GM21381 (cell line): ENCODE results near the gene PAH.

Experiments used
- ATAC-seq: cut with Tn5 transposase; IDR thresholded peaks from one replicate; pipeline ENCODE4 v1.9.1; 2021; ENCODE audit warnings: mild to moderate bottlenecking, moderate library complexity; ENCODE audit not compliant: unreplicated experiment

Gene PAH

GRCh38 chr12:102917026-102917787 lies at the start of gene PAH:
Gene PAH, minus strand, starts transcription at chr12:102917244. Its CDS starts 114 bp downstream, at chr12:102917130.
- ATAC-seq, result peak; percentile 56

DNA sequence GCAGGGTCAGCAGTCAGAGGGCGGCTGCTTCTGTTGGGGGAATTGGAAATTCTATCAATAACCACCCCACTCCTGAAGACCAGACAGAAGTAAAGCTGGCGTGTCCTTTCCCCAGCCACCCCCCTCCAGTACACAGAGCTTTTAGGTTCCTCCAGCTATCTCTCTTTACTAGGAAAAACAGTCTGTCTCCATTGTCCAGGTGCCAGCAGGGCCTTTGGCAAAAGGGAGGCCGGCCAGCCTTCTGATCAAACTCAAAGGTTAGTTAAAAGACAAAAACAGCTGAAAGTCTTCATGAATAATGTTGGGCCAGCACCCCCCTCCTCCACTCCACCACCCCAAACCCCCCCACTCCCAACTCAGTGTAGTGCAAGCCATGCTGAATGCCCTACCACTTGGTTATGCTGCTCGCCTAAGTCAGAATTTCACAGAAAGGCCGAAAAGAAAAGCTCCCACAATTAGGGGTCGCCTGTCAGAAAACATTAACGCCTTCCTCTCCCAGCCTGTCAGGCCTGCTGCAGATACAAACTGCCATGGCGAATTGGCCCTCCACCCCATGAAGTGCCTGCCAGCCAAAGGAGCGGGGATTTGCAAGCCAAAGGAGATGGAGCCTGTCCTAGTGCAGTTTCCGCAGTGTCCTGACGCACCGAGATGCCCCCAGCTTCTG lies 49.3 kb upstream of the PAH start:
- no peak for ATAC-seq

DNA sequence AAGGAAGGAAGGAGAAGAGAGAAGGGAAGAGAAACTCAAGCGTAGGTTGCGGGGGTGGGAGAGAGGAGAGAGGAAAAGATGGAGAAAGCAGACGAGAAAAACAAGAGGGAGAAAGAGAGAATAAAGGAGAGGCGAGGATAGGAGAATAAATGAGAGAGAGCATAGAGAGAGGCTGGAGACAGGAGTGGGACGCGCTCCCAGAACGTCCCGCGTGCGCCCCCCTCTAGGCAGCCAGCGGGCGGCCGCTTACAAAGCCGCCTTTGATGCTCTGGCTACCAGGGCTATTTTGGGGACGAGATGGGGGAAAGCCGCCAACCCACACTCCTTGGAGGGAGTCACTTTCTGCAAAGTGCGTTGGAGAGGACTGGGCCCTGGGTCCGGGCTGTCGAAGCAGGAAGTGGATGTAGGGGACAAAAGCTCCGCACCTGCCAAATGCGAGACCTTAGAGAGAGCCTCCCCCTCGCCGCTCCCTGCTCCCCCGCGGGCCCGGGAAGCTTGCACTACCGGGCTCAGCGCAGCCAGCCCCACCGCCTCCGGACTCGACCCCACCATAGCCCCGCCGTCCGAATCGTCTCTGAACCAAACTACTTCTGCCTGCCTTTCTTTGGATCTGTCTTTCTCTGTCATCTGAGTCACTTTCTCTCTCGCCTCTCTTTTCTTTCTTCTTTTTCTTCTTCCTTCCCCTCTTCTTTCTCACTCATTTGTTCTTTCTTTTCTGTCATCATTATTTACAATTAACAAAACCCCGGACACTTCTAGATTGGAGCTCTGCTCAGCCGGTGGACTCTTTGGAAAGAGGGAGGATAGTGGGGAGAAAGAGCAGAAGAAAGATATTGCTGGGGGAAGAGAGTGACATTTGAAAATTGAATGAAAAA lies 48.5 kb upstream of the PAH start:
- no peak for ATAC-seq

DNA sequence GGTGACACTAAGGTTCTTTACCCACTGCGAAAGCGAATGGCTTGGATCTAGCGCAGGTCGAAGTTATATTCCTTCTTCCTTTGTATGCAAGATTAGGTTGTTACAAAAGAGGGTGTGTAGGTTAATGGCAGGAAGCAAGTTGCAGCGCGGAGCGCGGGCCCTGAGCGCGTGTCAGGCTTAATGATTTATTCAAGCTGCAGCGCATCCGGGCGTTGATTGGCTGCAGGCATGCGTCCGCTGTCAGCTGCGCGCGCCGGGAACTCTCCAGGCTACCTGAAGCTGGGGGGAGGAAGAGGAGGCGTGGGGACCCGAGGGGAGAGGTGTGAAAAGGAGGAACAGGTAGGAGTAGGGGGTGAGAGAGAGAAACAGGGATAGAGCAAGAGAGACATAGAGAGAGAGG lies 47.8 kb upstream of the PAH start:
- ATAC-seq, result no peak

DNA sequence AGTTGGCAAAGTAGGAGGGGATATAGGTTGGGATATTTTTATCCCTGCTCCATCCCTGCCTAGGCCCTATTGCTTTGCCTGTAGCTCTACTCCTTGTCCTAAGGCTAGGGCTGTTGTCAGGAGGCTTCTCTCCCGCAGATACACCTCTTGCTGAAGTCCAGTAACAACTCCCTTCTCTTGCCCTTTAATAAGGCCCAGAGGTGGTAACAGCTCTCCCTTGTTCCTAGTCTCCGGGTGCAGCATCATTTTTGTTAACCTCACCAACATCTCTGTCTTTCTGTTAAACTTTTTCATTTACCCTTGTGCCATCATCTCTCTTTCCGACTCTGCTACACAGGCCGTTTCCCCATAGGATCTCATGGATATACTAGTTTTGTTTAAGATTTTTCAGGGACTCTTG lies 46.8 kb upstream of the PAH start:
- ATAC-seq, result no peak

GRCh38 chr12:102962986-102963385 lies 45.9 kb upstream of the PAH start:
- no peak for ATAC-seq

GRCh38 chr12:102962532-102962931 lies 45.5 kb upstream of the PAH start:
- ATAC-seq, result no peak

GRCh38 chr12:102961466-102961855 lies 44.4 kb upstream of the PAH start:
- no peak for ATAC-seq

DNA sequence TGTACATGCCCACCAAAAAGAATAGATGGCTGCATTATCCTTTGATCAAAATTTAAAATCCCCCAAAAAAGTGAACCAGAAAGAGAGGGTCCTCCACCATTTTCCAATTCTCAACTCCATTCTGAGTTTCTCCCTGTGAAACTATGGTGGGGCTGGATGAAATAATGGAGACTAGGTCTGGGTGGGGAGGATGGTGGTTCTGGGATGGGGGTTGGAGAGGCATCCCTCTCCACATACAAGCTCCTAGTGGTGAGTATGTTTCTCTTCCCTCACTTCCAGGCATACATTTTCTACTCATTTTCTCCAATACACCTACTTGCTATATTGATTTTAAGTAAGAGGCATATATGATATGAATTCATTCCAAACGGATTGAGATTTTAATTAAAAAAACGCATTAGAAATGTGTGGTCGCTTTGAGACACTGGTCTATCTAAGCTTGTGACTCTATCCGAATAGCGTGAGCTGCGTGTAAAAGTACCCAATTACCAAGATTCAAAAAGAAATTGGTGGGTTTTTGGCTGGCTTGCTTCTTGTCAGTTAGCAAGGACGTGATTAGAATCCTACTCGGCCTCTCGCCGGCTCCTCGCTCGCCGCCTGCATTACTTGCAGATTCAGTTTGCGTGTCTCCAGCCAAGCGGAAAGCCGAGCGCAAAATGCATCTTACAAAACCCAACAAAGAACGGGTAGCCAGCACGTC lies 43.9 kb upstream of the PAH start:
- no peak for ATAC-seq

GRCh38 chr12:102959391-102959790 lies 42.3 kb upstream of the PAH start:
- no peak for ATAC-seq

- ATAC-seq, result no peak
Observed at GRCh38 chr12:102958830-102959176, 41.8 kb upstream of the PAH start.

- ATAC-seq, result peak; percentile 47
Observed at GRCh38 chr12:102958073-102958829, 41.2 kb upstream of the PAH start.

DNA sequence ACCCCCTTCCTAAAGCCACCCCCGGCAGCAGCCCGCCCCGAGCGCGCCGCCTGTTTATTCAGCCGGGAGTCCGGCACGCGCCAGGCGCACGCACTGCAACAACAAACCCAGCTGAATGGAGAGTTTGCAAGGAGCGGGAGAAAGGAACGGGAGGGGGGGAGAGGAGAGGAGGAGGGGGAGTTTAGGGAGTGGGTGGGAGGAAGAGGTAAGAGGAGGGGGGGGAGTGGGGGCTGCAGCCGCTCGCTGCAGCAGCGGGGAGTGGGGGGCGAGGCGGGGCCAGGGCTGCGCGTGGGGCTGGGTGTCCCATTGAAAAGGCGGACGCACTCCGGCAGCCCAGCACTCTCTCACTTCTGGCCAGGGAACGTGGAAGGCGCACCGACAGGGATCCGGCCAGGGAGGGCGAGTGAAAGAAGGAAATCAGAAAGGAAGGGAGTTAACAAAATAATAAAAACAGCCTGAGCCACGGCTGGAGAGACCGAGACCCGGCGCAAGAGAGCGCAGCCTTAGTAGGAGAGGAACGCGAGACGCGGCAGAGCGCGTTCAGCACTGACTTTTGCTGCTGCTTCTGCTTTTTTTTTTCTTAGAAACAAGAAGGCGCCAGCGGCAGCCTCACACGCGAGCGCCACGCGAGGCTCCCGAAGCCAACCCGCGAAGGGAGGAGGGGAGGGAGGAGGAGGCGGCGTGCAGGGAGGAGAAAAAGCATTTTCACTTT lies 40.5 kb upstream of the PAH start, which contains the start of gene ASCL1:
ASCL1 (plus strand) TSS at position 336 of the 712 bp plus-strand sequence. CDS start 571 bp downstream, outside the sequence.
- peak; percentile 27 for ATAC-seq

DNA sequence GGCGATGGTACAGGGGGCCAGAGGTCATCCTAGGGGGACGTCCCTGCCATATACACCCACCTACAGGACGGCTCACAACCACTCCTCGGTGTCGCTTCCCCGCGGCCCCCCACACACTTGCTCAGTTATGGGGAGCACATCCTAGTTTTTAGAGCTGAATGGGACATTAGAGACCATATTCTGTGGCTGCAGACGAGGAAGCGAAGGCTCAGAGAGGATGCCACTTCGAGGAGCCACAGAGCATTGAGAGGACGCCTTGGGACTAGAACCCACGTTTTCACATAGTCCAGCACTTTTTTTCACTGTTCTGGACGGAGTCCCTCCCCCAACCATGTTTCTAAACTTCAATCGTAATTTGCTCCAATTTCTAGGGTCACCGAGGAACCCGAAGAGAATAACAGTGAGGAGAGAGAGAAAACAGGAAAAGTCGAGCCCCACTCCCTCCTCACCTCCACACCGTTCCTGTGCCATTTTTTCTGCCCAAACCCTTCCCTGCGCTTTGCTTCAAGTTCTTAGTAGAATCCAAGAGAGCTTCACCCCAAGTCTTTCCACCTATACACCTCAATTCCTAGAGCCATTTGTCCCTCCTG lies 39.8 kb upstream of the PAH start:
- no peak for ATAC-seq

DNA sequence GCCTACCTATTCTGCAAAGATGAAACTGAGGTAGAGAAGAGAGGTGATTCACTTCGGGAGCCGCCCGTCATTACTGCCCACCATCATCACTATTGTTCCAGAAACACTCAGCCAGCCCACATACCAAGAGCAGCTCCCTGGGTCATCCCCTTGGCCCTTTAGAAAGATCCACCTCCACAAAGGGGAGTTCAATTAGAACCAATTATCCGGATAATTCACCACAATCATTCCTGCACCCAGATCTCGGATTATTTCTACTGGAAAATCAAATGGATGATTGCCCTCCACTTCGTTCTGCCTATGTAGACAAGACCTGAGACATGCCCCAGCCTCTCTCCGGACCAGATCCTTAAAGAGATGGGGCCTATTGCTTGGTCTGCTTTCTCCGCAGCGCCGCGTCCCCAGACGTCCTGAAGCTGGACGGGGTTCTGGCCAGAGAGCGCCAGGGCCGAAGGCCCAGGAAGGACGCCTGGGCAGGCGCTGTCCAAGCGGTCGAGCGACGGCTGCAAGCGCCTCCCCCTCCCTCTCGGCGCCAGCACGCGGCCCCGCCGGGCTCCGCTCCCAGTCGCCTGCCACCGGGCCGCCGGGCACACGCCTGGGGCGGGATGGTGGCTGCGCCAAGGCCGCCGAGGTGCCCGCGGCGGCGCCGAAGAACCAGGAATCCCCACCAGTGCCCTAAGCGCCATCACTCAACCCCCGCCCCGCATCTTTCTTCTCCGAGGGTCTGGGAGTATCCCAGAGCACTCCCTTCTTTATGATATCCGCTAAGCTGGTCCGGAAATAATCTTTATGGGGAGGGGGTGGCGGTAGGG lies 39.1 kb upstream of the PAH start:
- ATAC-seq, result no peak

GRCh38 chr12:102954134-102954533 lies 37.1 kb upstream of the PAH start:
- no peak for ATAC-seq

DNA sequence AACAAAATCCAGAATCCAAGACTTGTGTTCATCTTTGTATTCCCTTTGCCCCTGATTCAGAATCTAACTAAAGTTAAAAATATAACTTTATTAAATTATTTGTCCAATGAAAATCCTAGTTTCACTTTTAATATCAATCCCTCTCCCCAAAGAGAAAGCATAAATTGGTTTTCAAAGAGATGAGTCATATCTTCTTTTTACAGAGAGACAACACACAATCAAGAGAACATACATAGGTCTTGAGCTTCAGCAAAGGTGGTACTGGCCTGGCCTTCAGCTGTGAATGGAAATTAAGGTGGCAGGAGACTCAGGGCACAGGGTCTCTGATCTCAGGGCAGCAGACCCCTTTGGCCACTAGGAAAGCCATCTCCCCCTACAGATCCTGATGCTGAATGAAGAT lies 36.2 kb upstream of the PAH start:
- no peak for ATAC-seq

GRCh38 chr12:102951841-102952240 lies 34.8 kb upstream of the PAH start:
- ATAC-seq, result no peak
